Fibroblast of peridontal ligament (primary cell): ENCODE measurements around the gene CTR9.
"Not testable (repeated sequence)": the region's sequence is repeated elsewhere in the genome, so short reads cannot be mapped to it uniquely, and the experiment has no call there.

Source experiments
- DNase-seq: peaks from one replicate; pipeline ENCODE4 v3.0.0-alpha.2; 2010; ENCODE audit errors: extremely low read depth

The CTR9 gene

GRCh38 chr11:10822491-10822890, 71.4 kb downstream of the CTR9 start:
- not testable (repeated sequence) for DNase-seq

- DNase-seq, result no peak
Observed at GRCh38 chr11:10823152-10823579, 72.1 kb downstream of the CTR9 start.

GRCh38 chr11:10824888-10825287, 73.8 kb downstream of the CTR9 start:
- no peak for DNase-seq

- no peak for DNase-seq
Observed at GRCh38 chr11:10828402-10828801, 77.4 kb downstream of the CTR9 start.

- DNase-seq, result no peak
Observed at GRCh38 chr11:10829139-10829538, 78.1 kb downstream of the CTR9 start.
